MM.1S (cell line): ENCODE results near the gene AUP1.

Experiments used
- EZH2 ChIP-seq: fragments of 300-600 bp; sonication (generic); optimal IDR thresholded peaks from 2 replicates; pipeline ENCODE3; 2017; ENCODE audit warnings: low read depth, mild to moderate bottlenecking, antibody characterized with exemption, low read length, mixed read lengths
- EZH2phosphoT487 ChIP-seq: fragments of 300-600 bp; sonication (generic); IDR thresholded peaks from 2 replicates; pipeline ENCODE4 v1.6.1; 2018; ENCODE audit warnings: antibody characterized with exemption, low read length
- TF ChIP-seq, protein P1 (sequence below): fragments of 300-600 bp; sonication (generic); IDR thresholded peaks from 2 replicates; pipeline ENCODE4 v1.5.1; 2016; ENCODE audit warnings: antibody characterized with exemption, low read length, mixed read lengths

DNA sequence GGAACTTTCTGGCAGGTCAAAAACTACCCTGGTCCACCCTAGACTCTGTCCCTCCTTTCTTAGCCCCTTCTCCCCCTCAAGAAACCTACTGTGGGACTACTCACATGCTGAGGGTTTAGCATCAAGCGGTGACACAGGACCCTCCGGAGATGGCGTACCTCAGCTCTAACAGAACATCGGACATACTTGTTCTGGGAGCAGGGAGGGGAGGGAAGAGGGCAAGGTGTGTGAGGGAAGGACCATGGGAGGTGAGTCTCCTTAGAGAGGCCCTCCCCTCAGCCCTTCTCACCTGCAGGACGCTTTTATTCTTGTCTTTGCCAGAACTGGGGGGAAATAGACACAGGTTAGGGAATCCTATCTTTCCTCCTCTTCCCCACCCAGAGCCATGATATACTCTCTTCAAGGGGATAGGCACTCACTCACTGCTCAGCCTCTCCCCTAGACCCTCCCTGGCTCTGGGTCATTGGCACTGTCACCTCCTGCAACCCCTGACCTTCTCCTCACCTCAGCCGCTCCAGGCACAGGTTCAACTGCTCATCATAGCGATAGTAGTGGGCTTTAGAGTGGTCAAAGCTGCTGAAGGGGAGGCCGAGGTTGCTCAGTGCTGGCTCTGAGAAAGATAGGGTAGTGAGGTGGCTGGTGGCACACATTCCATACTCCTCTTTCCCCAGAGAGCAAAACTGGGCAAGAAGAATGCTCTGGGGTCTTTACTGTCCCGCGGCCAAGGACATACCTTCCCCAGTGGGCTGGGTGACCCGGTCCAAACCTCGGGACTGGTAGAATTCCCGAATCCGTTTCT lies 23.9 kb downstream of the AUP1 start:
- no peak for TF ChIP-seq EZH2
- TF ChIP-seq, protein P1, sequence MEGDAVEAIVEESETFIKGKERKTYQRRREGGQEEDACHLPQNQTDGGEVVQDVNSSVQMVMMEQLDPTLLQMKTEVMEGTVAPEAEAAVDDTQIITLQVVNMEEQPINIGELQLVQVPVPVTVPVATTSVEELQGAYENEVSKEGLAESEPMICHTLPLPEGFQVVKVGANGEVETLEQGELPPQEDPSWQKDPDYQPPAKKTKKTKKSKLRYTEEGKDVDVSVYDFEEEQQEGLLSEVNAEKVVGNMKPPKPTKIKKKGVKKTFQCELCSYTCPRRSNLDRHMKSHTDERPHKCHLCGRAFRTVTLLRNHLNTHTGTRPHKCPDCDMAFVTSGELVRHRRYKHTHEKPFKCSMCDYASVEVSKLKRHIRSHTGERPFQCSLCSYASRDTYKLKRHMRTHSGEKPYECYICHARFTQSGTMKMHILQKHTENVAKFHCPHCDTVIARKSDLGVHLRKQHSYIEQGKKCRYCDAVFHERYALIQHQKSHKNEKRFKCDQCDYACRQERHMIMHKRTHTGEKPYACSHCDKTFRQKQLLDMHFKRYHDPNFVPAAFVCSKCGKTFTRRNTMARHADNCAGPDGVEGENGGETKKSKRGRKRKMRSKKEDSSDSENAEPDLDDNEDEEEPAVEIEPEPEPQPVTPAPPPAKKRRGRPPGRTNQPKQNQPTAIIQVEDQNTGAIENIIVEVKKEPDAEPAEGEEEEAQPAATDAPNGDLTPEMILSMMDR, result no peak
- TF ChIP-seq EZH2phosphoT487, result no peak
